ENCODE results near the gene LTO1. TPM values are rescaled to one million over a fixed set of nuclear protein-coding genes. Genes with fewer than 3 reads are reported as not detected.

LTO1 gene
- total RNA-seq, 1 experiment from 2014 or later = 27.5 TPM

DNA sequence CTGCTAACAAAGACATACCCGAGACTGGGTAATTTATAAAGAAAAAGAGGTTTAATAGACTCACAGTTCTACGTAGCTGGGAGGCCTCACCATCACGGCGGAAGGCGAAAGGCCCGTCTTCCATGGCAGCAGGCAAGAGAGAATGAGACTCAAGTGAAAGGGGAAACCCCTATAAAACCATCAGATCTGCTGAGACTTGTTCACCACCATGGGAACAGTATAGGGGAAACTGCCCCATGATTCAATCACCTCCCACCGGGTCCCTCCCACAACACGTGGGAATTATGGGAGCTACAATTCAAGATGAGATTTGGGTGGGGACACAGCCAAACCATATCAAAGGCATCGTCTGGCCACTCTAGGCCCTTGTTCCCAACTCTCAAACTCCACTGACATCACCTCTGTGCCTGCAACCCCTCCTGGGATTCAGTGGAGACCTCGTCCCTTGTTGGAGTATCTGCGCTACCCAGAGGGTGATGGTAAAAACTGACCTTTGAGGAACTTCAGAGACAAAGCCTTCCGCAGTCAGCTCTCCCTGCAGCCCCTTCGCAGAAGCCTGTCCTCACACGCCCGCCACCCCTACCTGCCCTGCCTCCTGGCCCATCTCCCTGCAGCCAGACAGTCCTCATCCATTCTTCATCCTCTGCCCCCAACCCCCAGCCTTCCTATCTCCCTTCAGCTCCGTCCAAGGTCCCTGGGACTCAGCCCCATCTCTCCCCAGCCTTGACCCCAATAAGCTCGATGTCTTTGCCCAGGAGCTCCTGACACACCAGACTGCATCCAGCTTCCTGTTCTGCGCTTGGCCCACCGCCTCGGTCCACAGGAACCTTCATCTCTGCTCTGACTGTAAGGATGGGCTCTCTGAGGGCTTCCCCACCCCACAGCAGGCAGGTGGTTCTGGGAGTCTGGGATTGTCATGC is 18.4 kb downstream of the LTO1 start:
- ChIA-PET POLR2A (interaction anchor here (1.0 to 2.3 kb wide), 4 partner anchors 12 to 19 kb away, joined by 3 to 9 read pairs (median 6); partner anchors contain the start of gene LTO1), CTCF (interaction anchor here (0.9 to 4.3 kb wide), 6 partner anchors 12 to 555 kb away, joined by 4 to 31 read pairs (median 14); no protein-coding TSS in a partner anchor)
- Mint-ChIP-seq H3K27me3 (ENCODE audit: low read depth) (no peaks in the 10 kb centered on the region), H3K36me3 (peaks cover 14% of the 10 kb centered on the region), H3K9me3 (no peaks in the 10 kb centered on the region), H3K4me1 (peaks cover 28% of the 10 kb centered on the region), H3K27ac (no peak overlapping the region), H3K4me3 (no peak overlapping the region)
- TF ChIP-seq JUN (CRISPR knock-in tag; IDR thresholded peaks at IDR 0.05) = no peak
- TF ChIP-seq, protein P1, sequence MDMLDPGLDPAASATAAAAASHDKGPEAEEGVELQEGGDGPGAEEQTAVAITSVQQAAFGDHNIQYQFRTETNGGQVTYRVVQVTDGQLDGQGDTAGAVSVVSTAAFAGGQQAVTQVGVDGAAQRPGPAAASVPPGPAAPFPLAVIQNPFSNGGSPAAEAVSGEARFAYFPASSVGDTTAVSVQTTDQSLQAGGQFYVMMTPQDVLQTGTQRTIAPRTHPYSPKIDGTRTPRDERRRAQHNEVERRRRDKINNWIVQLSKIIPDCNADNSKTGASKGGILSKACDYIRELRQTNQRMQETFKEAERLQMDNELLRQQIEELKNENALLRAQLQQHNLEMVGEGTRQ (CRISPR knock-in tag; IDR thresholded peaks at IDR 0.05) = no peak
- no peak for TF ChIP-seq FOXP1 (CRISPR knock-in tag; IDR thresholded peaks at IDR 0.05; ENCODE audit: borderline replicate concordance)
- TF ChIP-seq RORB (CRISPR knock-in tag; IDR thresholded peaks at IDR 0.05) = no peak
- ATAC-seq (no peak), DNase-seq (ENCODE audit: low spot score) (no peak)

DNA sequence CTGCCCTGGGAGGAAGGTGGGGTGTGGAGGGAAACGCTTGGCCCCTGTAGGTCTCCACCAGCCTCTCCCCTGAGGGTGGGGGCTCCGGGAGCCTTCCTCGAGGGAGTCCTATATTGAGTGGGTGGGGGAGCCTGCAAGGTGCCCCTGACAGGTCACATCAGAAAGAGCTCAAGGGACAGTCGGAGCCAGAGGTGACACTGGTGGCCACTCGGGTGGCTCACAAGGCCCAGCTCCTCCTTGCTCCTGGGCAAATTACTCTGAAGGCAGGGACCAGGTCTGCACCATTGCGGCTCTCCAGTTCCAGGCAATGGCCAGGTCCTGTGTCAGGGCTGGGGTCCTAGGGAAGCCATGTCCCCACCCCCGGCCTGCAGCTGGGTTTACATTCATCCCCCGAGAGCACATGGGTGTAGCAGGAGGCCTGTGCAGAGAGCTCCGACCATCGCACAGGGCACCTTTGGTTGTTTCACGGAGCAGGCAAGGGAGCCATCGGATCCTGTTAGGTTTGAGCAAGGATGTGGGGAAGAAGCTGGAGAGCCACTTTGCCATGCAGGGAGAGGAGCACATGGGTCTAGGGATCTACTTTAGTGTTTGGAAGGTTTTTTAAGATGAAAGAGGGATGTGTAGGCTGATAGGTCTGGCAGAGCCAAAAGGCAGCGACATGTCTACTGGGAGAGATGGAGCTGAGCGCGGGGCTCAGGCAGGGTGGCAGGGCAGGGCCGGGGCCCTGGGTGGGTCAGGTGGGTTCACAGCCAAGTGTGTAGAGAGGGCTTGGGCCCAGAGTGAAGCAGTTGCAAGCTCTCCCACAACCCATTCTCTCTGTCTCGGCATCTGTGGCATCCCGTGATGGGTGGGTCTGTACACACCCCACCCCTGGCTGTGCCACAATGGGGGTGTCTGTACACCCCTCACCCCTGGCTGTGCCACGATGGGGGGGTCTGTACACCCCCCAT is 19.4 kb downstream of the LTO1 start:
- no peaks in the 10 kb centered on the region for H3K9me3 Mint-ChIP-seq
- DNase-seq (ENCODE audit: low spot score) = no peak
- peaks cover 28% of the 10 kb centered on the region for H3K4me1 Mint-ChIP-seq
- no peak overlapping the region for H3K4me3 Mint-ChIP-seq
- ATAC-seq = no peak
- H3K27me3 Mint-ChIP-seq (ENCODE audit: low read depth) = no peaks in the 10 kb centered on the region
- H3K27ac Mint-ChIP-seq = no peak overlapping the region; the same call in 1 of the 2 replicates
- H3K36me3 Mint-ChIP-seq = peaks cover 23% of the 10 kb centered on the region
- CTCF ChIA-PET = interaction anchor here (0.8 to 4.3 kb wide), 8 partner anchors 11 to 524 kb away, joined by 3 to 23 read pairs (median 8); partner anchors contain the start of gene LTO1
- POLR2A ChIA-PET = interaction anchor here (1.0 to 2.3 kb wide), 3 partner anchors 11 to 17 kb away, joined by 3 to 9 read pairs (median 8); no protein-coding TSS in a partner anchor
- TF ChIP-seq, protein P2, sequence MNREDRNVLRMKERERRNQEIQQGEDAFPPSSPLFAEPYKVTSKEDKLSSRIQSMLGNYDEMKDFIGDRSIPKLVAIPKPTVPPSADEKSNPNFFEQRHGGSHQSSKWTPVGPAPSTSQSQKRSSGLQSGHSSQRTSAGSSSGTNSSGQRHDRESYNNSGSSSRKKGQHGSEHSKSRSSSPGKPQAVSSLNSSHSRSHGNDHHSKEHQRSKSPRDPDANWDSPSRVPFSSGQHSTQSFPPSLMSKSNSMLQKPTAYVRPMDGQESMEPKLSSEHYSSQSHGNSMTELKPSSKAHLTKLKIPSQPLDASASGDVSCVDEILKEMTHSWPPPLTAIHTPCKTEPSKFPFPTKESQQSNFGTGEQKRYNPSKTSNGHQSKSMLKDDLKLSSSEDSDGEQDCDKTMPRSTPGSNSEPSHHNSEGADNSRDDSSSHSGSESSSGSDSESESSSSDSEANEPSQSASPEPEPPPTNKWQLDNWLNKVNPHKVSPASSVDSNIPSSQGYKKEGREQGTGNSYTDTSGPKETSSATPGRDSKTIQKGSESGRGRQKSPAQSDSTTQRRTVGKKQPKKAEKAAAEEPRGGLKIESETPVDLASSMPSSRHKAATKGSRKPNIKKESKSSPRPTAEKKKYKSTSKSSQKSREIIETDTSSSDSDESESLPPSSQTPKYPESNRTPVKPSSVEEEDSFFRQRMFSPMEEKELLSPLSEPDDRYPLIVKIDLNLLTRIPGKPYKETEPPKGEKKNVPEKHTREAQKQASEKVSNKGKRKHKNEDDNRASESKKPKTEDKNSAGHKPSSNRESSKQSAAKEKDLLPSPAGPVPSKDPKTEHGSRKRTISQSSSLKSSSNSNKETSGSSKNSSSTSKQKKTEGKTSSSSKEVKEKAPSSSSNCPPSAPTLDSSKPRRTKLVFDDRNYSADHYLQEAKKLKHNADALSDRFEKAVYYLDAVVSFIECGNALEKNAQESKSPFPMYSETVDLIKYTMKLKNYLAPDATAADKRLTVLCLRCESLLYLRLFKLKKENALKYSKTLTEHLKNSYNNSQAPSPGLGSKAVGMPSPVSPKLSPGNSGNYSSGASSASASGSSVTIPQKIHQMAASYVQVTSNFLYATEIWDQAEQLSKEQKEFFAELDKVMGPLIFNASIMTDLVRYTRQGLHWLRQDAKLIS (CRISPR knock-in tag; IDR thresholded peaks at IDR 0.05; ENCODE audit: borderline replicate concordance) = no peak
- TF ChIP-seq RORB (CRISPR knock-in tag; IDR thresholded peaks at IDR 0.05) = no peak
- TF ChIP-seq, protein P3, sequence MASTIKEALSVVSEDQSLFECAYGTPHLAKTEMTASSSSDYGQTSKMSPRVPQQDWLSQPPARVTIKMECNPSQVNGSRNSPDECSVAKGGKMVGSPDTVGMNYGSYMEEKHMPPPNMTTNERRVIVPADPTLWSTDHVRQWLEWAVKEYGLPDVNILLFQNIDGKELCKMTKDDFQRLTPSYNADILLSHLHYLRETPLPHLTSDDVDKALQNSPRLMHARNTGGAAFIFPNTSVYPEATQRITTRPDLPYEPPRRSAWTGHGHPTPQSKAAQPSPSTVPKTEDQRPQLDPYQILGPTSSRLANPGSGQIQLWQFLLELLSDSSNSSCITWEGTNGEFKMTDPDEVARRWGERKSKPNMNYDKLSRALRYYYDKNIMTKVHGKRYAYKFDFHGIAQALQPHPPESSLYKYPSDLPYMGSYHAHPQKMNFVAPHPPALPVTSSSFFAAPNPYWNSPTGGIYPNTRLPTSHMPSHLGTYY (CRISPR knock-in tag; IDR thresholded peaks at IDR 0.05) = no peak
- no peak for TF ChIP-seq ZNF671 (CRISPR knock-in tag; IDR thresholded peaks at IDR 0.05)
- TF ChIP-seq, protein P4, sequence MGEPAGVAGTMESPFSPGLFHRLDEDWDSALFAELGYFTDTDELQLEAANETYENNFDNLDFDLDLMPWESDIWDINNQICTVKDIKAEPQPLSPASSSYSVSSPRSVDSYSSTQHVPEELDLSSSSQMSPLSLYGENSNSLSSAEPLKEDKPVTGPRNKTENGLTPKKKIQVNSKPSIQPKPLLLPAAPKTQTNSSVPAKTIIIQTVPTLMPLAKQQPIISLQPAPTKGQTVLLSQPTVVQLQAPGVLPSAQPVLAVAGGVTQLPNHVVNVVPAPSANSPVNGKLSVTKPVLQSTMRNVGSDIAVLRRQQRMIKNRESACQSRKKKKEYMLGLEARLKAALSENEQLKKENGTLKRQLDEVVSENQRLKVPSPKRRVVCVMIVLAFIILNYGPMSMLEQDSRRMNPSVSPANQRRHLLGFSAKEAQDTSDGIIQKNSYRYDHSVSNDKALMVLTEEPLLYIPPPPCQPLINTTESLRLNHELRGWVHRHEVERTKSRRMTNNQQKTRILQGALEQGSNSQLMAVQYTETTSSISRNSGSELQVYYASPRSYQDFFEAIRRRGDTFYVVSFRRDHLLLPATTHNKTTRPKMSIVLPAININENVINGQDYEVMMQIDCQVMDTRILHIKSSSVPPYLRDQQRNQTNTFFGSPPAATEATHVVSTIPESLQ (CRISPR knock-in tag; IDR thresholded peaks at IDR 0.05) = no peak
- TF ChIP-seq ZNF219 (CRISPR knock-in tag; IDR thresholded peaks at IDR 0.05; ENCODE audit: borderline replicate concordance) = no peak
- TF ChIP-seq, protein P5, sequence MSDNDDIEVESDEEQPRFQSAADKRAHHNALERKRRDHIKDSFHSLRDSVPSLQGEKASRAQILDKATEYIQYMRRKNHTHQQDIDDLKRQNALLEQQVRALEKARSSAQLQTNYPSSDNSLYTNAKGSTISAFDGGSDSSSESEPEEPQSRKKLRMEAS (CRISPR knock-in tag; IDR thresholded peaks at IDR 0.05) = no peak
- no peak for TF ChIP-seq NR1H2 (CRISPR knock-in tag; IDR thresholded peaks at IDR 0.05)
- no peak for TF ChIP-seq ZNF232 (CRISPR knock-in tag; IDR thresholded peaks at IDR 0.05)
- TF ChIP-seq, protein P6, sequence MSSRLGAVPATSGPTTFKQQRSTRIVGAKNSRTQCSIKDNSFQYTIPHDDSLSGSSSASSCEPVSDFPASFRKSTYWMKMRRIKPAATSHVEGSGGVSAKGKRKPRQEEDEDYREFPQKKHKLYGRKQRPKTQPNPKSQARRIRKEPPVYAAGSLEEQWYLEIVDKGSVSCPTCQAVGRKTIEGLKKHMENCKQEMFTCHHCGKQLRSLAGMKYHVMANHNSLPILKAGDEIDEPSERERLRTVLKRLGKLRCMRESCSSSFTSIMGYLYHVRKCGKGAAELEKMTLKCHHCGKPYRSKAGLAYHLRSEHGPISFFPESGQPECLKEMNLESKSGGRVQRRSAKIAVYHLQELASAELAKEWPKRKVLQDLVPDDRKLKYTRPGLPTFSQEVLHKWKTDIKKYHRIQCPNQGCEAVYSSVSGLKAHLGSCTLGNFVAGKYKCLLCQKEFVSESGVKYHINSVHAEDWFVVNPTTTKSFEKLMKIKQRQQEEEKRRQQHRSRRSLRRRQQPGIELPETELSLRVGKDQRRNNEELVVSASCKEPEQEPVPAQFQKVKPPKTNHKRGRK (CRISPR knock-in tag; IDR thresholded peaks at IDR 0.05; ENCODE audit: borderline replicate concordance) = no peak
- TF ChIP-seq, protein P7, sequence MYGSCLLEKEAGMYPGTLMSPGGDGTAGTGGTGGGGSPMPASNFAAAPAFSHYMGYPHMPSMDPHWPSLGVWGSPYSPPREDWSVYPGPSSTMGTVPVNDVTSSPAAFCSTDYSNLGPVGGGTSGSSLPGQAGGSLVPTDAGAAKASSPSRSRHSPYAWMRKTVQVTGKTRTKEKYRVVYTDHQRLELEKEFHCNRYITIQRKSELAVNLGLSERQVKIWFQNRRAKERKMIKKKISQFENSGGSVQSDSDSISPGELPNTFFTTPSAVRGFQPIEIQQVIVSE (CRISPR knock-in tag; IDR thresholded peaks at IDR 0.05; ENCODE audit: borderline replicate concordance) = no peak
- TF ChIP-seq MXD4 (CRISPR knock-in tag; IDR thresholded peaks at IDR 0.05; ENCODE audit: borderline replicate concordance) = no peak
- no peak for TF ChIP-seq ZNF423 (CRISPR knock-in tag; IDR thresholded peaks at IDR 0.05)
